ENCODE measurements around the gene ANAPC10.
"Not testable (repeated sequence)": the region's sequence is repeated elsewhere in the genome, so short reads cannot be mapped to it uniquely, and the experiment has no call there.

ANAPC10 gene

DNA sequence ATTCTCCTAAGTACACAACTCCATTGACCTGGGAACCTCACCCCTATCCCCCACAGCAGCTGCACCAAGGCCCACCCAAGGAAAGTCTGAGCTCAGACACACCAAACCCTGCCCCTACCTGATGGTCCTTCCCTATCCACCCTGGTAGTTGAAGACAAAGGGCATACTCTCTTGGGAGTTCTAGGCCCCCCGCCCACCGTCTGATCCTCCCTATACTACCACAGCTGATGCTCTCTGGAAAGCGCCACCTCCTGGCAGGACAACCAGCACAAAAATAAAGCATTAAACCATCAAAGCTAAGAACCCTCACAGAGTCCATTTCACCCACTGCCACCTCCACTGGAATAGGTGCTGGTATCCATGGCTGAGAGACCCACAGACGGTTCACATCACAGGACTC lies 83.6 kb downstream of the ANAPC10 start:
- FAIRE-seq = no peak

DNA sequence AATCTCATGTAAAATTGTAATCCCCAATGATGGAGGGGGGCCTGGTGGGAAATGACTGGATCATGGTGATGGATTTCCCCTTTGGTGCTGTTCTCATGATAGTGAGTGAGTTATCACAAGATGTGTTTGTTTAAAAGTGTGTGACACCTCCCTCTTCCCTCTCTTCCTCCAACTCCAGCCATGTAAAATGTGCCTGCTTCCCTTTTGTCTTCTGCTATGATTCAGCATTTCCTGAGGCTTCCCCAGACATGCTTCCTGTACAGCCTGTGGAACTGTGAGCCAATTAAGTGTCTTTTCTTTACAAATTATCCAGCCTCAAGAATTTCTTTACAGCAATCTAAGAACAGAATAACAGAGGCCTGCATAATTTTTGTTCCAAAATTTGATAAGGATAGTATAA lies 85.2 kb downstream of the ANAPC10 start:
- FAIRE-seq (no peak), DNase-seq (ENCODE audit: insufficient read length, low spot score) (no peak)
- TF ChIP-seq POLR2A (IDR thresholded peaks at IDR 0.05; ENCODE audit: low read depth, low read length) (no peak), SPI1 (IDR thresholded peaks at IDR 0.05; ENCODE audit: low read depth, low read length) (no peak), POLR2AphosphoS5 (IDR thresholded peaks at IDR 0.05; ENCODE audit: low read depth, low read length) (no peak), POU2F2 (IDR thresholded peaks at IDR 0.05; ENCODE audit: low read depth, low read length) (no peak), PAX5 (IDR thresholded peaks at IDR 0.05; ENCODE audit: insufficient read depth, low read length, severe bottlenecking) (no peak), TAF1 (IDR thresholded peaks at IDR 0.05; ENCODE audit: low read depth, low read length) (no peak)

More for the DNA sequence above, 83.6 kb downstream of the ANAPC10 start:
- DNase-seq (ENCODE audit: insufficient read length, low spot score) = no peak
- TF ChIP-seq POLR2A (IDR thresholded peaks at IDR 0.05; ENCODE audit: low read depth, low read length) (no peak), POU2F2 (IDR thresholded peaks at IDR 0.05; ENCODE audit: low read depth, low read length) (no peak), PAX5 (IDR thresholded peaks at IDR 0.05; ENCODE audit: insufficient read depth, low read length, severe bottlenecking) (no peak), SPI1 (IDR thresholded peaks at IDR 0.05; ENCODE audit: low read depth, low read length) (no peak), TAF1 (IDR thresholded peaks at IDR 0.05; ENCODE audit: low read depth, low read length) (no peak), POLR2AphosphoS5 (IDR thresholded peaks at IDR 0.05; ENCODE audit: low read depth, low read length) (no peak)

DNA sequence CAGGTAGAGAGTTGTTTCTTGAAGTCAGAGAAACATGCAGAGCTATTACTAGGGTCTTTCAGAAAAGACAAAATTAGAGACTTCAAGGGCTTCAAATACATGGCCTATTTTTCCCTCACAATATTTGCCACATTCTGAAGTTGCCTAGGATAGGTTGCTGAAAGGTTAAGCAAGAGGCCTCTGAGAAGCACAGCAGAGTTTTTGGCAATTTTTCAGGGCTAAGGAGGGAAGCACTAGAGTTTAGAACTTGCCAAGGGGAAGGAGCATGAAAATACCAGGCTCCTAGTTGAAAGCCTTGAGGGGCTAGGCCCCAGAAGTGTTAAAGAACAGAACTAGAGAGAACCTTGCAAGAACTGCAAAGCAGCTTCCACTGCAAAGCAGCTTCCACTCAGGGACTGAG lies 86.4 kb downstream of the ANAPC10 start:
- TF ChIP-seq SPI1 (IDR thresholded peaks at IDR 0.05; ENCODE audit: low read depth, low read length) (no peak), POU2F2 (IDR thresholded peaks at IDR 0.05; ENCODE audit: low read depth, low read length) (no peak), POLR2A (IDR thresholded peaks at IDR 0.05; ENCODE audit: low read depth, low read length) (no peak), PAX5 (IDR thresholded peaks at IDR 0.05; ENCODE audit: insufficient read depth, low read length, severe bottlenecking) (no peak), TAF1 (IDR thresholded peaks at IDR 0.05; ENCODE audit: low read depth, low read length) (no peak), POLR2AphosphoS5 (IDR thresholded peaks at IDR 0.05; ENCODE audit: low read depth, low read length) (no peak)
- FAIRE-seq = no peak
- no peak for DNase-seq (ENCODE audit: insufficient read length, low spot score)

DNA sequence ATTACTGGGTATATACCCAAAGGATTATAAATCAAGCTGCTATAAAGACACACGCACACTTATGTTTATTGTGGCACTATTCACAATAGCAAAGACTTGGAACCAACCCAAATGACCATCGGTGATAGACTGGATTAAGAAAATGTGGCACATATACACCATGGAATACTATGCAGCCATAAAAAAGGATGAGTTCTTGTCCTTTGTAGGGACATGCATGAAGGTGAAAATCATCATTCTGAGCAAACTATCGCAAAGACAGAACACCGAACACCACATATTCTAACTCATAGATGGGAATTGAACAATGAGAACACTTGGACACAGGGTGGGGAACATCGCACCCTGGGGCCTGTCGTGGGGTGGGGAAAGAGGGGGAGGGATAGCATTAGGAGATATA lies 87.7 kb downstream of the ANAPC10 start:
- not testable (repeated sequence) for FAIRE-seq; DNase-seq (ENCODE audit: insufficient read length, low spot score)

DNA sequence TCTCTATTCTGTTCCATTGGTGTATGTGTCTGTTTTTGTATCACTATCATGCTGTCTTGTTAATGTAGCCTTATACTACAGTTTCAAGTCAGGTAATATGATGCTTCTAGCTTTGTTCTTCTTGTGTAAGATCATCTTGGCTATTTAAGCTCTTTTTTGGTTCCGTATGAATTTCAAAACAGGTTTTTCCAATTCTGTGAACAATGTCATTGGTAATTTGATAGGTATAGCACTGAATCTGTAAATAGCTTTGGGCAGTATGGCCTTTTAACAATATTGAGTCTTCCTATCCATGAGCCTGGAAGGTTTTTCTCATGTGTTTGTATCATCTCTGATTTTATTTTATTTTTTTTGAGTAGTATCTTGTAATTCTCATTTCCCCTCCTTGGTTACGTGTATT lies 94.3 kb downstream of the ANAPC10 start:
- TF ChIP-seq POLR2AphosphoS5 (IDR thresholded peaks at IDR 0.05; ENCODE audit: low read depth, low read length) = no peak
- FAIRE-seq (no peak), DNase-seq (ENCODE audit: insufficient read length, low spot score) (no peak)

DNA sequence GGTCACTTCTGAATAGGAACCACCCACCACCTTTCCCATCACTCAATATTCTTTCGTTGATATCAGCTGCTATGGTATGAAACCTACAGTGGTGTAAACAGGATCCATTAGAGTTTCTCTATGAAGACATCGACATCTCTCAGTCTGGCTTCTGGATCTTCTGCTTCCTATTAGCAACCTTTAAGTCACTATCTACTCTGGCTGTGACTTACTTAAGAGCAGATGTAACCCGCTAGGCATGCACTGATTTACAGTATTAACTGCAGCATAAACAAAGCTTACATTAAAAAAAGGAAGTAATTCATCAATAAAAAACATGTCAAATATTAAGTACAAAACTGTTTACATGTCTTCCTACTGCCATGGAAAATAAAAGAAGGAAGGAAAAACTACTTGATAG lies 96.4 kb downstream of the ANAPC10 start:
- no peak for DNase-seq (ENCODE audit: insufficient read length, low spot score)
- TF ChIP-seq POLR2AphosphoS5 (IDR thresholded peaks at IDR 0.05; ENCODE audit: low read depth, low read length) (no peak), PAX5 (IDR thresholded peaks at IDR 0.05; ENCODE audit: insufficient read depth, low read length, severe bottlenecking) (no peak), TAF1 (IDR thresholded peaks at IDR 0.05; ENCODE audit: low read depth, low read length) (no peak), POU2F2 (IDR thresholded peaks at IDR 0.05; ENCODE audit: low read depth, low read length) (no peak), POLR2A (IDR thresholded peaks at IDR 0.05; ENCODE audit: low read depth, low read length) (no peak), SPI1 (IDR thresholded peaks at IDR 0.05; ENCODE audit: low read depth, low read length) (no peak)
- FAIRE-seq = no peak

DNA sequence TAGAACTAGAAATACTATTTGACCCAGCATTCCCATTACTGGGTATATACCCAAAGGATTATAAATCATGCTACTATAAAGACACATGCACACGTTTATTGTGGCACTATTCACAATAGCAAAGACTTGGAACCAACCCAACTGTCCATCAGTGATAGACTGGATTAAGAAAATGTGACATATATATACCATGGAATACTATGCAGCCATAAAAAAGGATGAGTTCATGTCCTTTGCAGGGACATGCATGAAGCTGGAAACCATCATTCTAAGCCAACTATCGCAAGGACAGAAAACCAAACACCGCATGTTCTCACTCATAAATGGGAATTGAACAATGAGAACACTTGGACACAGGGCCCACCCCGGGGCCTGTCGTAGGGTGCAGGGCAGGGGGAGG lies 97.3 kb downstream of the ANAPC10 start:
- DNase-seq (ENCODE audit: insufficient read length, low spot score); FAIRE-seq: not testable (repeated sequence)

DNA sequence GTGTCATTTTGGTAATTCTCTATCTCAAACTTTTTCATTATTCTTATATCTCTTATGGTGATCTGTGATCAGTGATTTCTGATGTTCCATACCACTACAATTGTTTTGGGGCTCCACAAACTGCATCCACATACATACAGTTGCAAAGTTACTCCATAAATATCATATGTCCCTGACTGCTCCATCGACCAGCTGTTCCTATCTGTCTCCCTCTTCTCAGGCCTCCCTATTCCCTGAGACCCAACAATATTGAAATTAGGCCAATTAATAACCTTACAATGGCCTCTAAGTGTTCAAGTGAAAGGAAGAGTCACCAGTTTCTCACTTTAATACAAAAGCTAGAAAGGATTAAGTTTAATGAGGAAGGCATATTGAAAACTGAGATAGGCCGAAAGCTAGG lies 108.7 kb downstream of the ANAPC10 start:
- FAIRE-seq (no peak), DNase-seq (ENCODE audit: insufficient read length, low spot score) (no peak)
- no peak for TF ChIP-seq SPI1 (IDR thresholded peaks at IDR 0.05; ENCODE audit: low read depth, low read length)
- no peak for TF ChIP-seq TAF1 (IDR thresholded peaks at IDR 0.05; ENCODE audit: low read depth, low read length)
- TF ChIP-seq POU2F2 (IDR thresholded peaks at IDR 0.05; ENCODE audit: low read depth, low read length) = no peak
- no peak for TF ChIP-seq POLR2AphosphoS5 (IDR thresholded peaks at IDR 0.05; ENCODE audit: low read depth, low read length)
- no peak for TF ChIP-seq POLR2A (IDR thresholded peaks at IDR 0.05; ENCODE audit: low read depth, low read length)
- TF ChIP-seq PAX5 (IDR thresholded peaks at IDR 0.05; ENCODE audit: insufficient read depth, low read length, severe bottlenecking) = no peak

DNA sequence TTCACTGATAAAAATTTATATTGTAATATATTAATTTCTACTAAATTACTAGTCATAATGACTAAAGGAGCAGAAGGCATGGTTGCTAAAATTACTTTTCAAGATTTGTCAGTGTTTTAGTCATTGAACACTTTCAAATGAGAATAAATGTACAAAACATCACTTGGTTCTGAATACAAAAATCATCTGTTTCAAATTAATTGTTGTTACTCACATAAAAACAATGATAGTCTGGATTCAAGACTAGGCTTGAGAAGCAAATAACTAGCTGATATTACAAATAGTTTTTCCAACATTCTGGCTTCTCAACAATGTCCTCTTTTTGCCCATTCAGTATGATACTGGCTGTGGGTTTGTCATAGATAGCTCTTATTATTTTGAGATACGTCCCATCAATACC lies 112.5 kb downstream of the ANAPC10 start:
- no peak for DNase-seq (ENCODE audit: insufficient read length, low spot score)
- FAIRE-seq = no peak
- no peak for TF ChIP-seq SPI1 (IDR thresholded peaks at IDR 0.05; ENCODE audit: low read depth, low read length)
- TF ChIP-seq POLR2A (IDR thresholded peaks at IDR 0.05; ENCODE audit: low read depth, low read length) = no peak
- TF ChIP-seq POLR2AphosphoS5 (IDR thresholded peaks at IDR 0.05; ENCODE audit: low read depth, low read length) = no peak
- TF ChIP-seq TAF1 (IDR thresholded peaks at IDR 0.05; ENCODE audit: low read depth, low read length) = no peak
- no peak for TF ChIP-seq POU2F2 (IDR thresholded peaks at IDR 0.05; ENCODE audit: low read depth, low read length)
- no peak for TF ChIP-seq PAX5 (IDR thresholded peaks at IDR 0.05; ENCODE audit: insufficient read depth, low read length, severe bottlenecking)

DNA sequence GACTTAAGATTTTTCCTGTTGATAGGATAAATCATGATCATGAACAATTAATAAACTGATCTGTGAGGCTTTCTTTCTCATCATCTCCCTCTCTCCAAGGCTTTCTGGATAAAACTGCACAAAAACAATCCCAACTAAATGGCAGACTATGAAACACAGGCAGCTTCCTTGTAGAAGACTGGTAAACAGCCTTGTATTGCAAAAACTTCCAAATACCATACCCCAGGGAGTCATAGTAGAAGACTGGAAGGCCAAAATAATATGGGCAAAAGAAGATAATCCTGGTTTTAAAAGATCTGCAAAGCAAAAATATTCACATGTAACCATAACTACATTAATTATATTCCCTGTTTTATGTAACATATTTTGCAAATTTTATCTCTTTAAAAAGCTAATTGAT lies 113.0 kb downstream of the ANAPC10 start:
- FAIRE-seq (no peak), DNase-seq (ENCODE audit: insufficient read length, low spot score) (no peak)
- no peak for TF ChIP-seq PAX5 (IDR thresholded peaks at IDR 0.05; ENCODE audit: insufficient read depth, low read length, severe bottlenecking)

DNA sequence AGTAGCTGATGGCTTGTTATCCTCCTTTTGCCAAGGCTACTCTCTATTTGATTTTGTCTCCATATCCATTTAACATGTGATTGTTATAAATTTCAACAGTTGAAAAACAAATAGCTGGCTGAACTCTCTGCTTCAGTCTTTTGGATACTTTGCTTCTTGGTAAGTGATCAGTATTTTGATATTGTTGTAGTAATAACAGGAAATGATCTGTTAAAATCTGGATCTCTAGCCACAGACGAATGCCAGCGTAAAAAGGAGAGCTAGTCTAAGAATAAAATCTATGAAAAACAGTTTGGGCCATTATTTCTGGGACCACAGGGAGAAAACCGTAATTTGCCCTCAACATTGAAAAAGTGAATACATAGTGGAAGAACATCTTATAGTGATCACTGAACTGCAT lies 113.8 kb downstream of the ANAPC10 start:
- DNase-seq (ENCODE audit: insufficient read length, low spot score) = no peak
- TF ChIP-seq POU2F2 (IDR thresholded peaks at IDR 0.05; ENCODE audit: low read depth, low read length) = no peak
- no peak for TF ChIP-seq TAF1 (IDR thresholded peaks at IDR 0.05; ENCODE audit: low read depth, low read length)
- TF ChIP-seq POLR2A (IDR thresholded peaks at IDR 0.05; ENCODE audit: low read depth, low read length) = no peak
- TF ChIP-seq PAX5 (IDR thresholded peaks at IDR 0.05; ENCODE audit: insufficient read depth, low read length, severe bottlenecking) = no peak
- no peak for TF ChIP-seq SPI1 (IDR thresholded peaks at IDR 0.05; ENCODE audit: low read depth, low read length)
- no peak for TF ChIP-seq POLR2AphosphoS5 (IDR thresholded peaks at IDR 0.05; ENCODE audit: low read depth, low read length)
- no peak for FAIRE-seq
